ENCODE measurements around the gene FAM3C. TPM values are rescaled to one million over a fixed set of nuclear protein-coding genes. Genes with fewer than 3 reads are reported as not detected.

FAM3C gene
- total RNA-seq, 1 experiment from 2014 or later: 322 TPM

DNA sequence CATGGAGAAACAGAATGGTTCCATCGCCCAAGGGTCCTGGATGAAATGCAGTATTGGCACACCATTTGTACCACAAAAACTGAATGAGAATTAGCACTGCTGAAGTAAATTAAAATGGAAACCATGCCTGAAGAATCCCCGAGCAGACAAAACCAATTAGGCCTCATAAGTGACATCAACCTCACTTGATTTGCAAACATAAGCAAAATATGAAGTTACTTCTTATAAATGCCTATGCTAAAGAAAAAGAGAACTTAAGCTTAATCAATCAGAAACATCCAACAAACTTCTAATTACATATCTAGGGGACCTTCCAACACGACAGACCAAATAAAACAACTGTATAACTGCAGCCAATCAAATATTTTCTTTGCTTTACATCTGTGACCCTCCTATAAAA lies 4.4 kb downstream of the FAM3C start:
- 0 out of 2 replicates have a peak, but pooled peaks have one; percentile 8 for TF ChIP-seq SP1 (IDR thresholded peaks at IDR 0.05; ENCODE audit: low read depth)
- no peak for TF ChIP-seq FOSL1 (IDR thresholded peaks at IDR 0.05; ENCODE audit: low read depth)
- TF ChIP-seq POLR2AphosphoS5 (IDR thresholded peaks at IDR 0.05; ENCODE audit: low read depth, low read length): no peak
- TF ChIP-seq, protein P1, sequence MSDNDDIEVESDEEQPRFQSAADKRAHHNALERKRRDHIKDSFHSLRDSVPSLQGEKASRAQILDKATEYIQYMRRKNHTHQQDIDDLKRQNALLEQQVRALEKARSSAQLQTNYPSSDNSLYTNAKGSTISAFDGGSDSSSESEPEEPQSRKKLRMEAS (IDR thresholded peaks at IDR 0.05): 0 out of 2 replicates have a peak, but pooled peaks have one; percentile 19
- TF ChIP-seq, protein P2, sequence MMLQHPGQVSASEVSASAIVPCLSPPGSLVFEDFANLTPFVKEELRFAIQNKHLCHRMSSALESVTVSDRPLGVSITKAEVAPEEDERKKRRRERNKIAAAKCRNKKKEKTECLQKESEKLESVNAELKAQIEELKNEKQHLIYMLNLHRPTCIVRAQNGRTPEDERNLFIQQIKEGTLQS (IDR thresholded peaks at IDR 0.05): no peak
- no peak for TF ChIP-seq RAD21 (IDR thresholded peaks at IDR 0.05; ENCODE audit: low read depth)
- no peak for TF ChIP-seq TCF7L2 (IDR thresholded peaks at IDR 0.05; ENCODE audit: borderline replicate concordance, extremely low read depth, insufficient read depth, insufficient read length)
- TF ChIP-seq YY1 (IDR thresholded peaks at IDR 0.05; ENCODE audit: extremely low read depth, insufficient replicate concordance, low read depth, low read length): no peak
- no peak for TF ChIP-seq EZH2 (IDR thresholded peaks at IDR 0.05)
- no peak for TF ChIP-seq JUND (IDR thresholded peaks at IDR 0.05)
- no peak for TF ChIP-seq CEBPB (IDR thresholded peaks at IDR 0.05; ENCODE audit: low read depth)
- TF ChIP-seq, protein P3, sequence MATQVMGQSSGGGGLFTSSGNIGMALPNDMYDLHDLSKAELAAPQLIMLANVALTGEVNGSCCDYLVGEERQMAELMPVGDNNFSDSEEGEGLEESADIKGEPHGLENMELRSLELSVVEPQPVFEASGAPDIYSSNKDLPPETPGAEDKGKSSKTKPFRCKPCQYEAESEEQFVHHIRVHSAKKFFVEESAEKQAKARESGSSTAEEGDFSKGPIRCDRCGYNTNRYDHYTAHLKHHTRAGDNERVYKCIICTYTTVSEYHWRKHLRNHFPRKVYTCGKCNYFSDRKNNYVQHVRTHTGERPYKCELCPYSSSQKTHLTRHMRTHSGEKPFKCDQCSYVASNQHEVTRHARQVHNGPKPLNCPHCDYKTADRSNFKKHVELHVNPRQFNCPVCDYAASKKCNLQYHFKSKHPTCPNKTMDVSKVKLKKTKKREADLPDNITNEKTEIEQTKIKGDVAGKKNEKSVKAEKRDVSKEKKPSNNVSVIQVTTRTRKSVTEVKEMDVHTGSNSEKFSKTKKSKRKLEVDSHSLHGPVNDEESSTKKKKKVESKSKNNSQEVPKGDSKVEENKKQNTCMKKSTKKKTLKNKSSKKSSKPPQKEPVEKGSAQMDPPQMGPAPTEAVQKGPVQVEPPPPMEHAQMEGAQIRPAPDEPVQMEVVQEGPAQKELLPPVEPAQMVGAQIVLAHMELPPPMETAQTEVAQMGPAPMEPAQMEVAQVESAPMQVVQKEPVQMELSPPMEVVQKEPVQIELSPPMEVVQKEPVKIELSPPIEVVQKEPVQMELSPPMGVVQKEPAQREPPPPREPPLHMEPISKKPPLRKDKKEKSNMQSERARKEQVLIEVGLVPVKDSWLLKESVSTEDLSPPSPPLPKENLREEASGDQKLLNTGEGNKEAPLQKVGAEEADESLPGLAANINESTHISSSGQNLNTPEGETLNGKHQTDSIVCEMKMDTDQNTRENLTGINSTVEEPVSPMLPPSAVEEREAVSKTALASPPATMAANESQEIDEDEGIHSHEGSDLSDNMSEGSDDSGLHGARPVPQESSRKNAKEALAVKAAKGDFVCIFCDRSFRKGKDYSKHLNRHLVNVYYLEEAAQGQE (IDR thresholded peaks at IDR 0.05; ENCODE audit: low read depth): no peak
- TF ChIP-seq ZNF274 (IDR thresholded peaks at IDR 0.05; ENCODE audit: low read depth, low read length): no peak
- no peak for TF ChIP-seq SRF (IDR thresholded peaks at IDR 0.05; ENCODE audit: low read depth)
- TF ChIP-seq, protein P4, sequence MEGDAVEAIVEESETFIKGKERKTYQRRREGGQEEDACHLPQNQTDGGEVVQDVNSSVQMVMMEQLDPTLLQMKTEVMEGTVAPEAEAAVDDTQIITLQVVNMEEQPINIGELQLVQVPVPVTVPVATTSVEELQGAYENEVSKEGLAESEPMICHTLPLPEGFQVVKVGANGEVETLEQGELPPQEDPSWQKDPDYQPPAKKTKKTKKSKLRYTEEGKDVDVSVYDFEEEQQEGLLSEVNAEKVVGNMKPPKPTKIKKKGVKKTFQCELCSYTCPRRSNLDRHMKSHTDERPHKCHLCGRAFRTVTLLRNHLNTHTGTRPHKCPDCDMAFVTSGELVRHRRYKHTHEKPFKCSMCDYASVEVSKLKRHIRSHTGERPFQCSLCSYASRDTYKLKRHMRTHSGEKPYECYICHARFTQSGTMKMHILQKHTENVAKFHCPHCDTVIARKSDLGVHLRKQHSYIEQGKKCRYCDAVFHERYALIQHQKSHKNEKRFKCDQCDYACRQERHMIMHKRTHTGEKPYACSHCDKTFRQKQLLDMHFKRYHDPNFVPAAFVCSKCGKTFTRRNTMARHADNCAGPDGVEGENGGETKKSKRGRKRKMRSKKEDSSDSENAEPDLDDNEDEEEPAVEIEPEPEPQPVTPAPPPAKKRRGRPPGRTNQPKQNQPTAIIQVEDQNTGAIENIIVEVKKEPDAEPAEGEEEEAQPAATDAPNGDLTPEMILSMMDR (IDR thresholded peaks at IDR 0.05 in 2 of 3, conservative IDR thresholded peaks at IDR 0.05 in 1 of 3; ENCODE audit: borderline replicate concordance in 1 of 3, insufficient read depth in 1 of 3, low read depth in 2 of 3, low read length in 2 of 3): no peak
- TF ChIP-seq CBX3 (IDR thresholded peaks at IDR 0.05; ENCODE audit: low read depth): peak; percentile 27; the same call in 1 of the 2 replicates
- ChIA-PET RAD21 (ENCODE audit: low non-redundant PET in 1 of 2, low total read pairs in 2 of 2, uncharacterized antibody in 2 of 2, unreplicated experiment in 2 of 2) (no interaction called here), CTCF (no interaction called here), POLR2A (no interaction called here)
- Histone ChIP-seq H3K4me1 (ENCODE audit: control insufficient read depth in 1 of 2, insufficient read depth in 2 of 2, low read length in 2 of 2) (peaks cover 31 to 85% of the 10 kb centered on the region in 2 experiments), H3K36me3 (ENCODE audit: control insufficient read depth in 1 of 2, insufficient read depth in 2 of 2, low read length in 2 of 2) (peaks cover 6 to 45% of the 10 kb centered on the region in 2 experiments; a peak in 2 of 4 replicates), H3K79me2 (ENCODE audit: insufficient read depth, low read length) (peaks cover 94% of the 10 kb centered on the region), H3K9me2 (ENCODE audit: insufficient read depth) (no peaks in the 10 kb centered on the region), H3K27ac (ENCODE audit: low read depth, low read length) (no peak overlapping the region), H2AFZ (ENCODE audit: low read depth, low read length, poor library complexity, severe bottlenecking) (no peak overlapping the region), H3K4me2 (ENCODE audit: low read length) (peak overlapping the region; percentile 29), H3K27me3 (ENCODE audit: insufficient read depth, low read length) (no peaks in the 10 kb centered on the region), H3K9me3 (ENCODE audit: control insufficient read depth in 1 of 2, insufficient read depth in 1 of 2, low read depth in 1 of 2, low read length in 2 of 2) (no peaks in the 10 kb centered on the region), H3K4me3 (replicated peaks in 1 of 2; ENCODE audit: low read depth in 1 of 2, low read length in 2 of 2) (no peak overlapping the region), H4K20me1 (ENCODE audit: insufficient read depth) (peaks cover 57% of the 10 kb centered on the region), H3K9ac (ENCODE audit: low read length) (no peak overlapping the region)
- intact Hi-C loops (cut with micrococcal nuclease): no loop called here
- DNase-seq (ENCODE audit: low read depth, low spot score) (no peak), ATAC-seq (no peak)
- no TSS peak for BruUV-seq (replicated peaks)
